ENCODE data around the gene SOS1. TPM values are rescaled to one million over a fixed set of nuclear protein-coding genes. Genes with fewer than 3 reads are reported as not detected.

The SOS1 gene
- total and polyA plus RNA-seq, 2 donors (not counting 3 experiments of a cell fraction or from before 2014, with no cell fraction given): 22.2 to 32.5 TPM

- Histone ChIP-seq H3K27ac (ENCODE audit: insufficient read depth, low read depth, low read length) (no peak overlapping the region), H3K4me2 (ENCODE audit: insufficient read depth, low read length) (no peak overlapping the region), H3K9me3 (replicated peaks; ENCODE audit: control insufficient read depth, insufficient read depth, low read length) (no peaks in the 10 kb centered on the region), H3K9me1 (replicated peaks; ENCODE audit: control insufficient read depth, extremely low read depth, insufficient read depth, low read length) (no peaks in the 10 kb centered on the region), H2AFZ (ENCODE audit: low read depth, low read length) (no peak overlapping the region), H3K4me1 (ENCODE audit: control insufficient read depth, extremely low read depth, insufficient read depth, low read length) (peaks cover 10% of the 10 kb centered on the region), H3K27me3 (ENCODE audit: control insufficient read depth in 2 of 2, insufficient read depth in 2 of 2, low read length in 2 of 2) (no peaks in the 10 kb centered on the region), H3K79me2 (ENCODE audit: control insufficient read depth, insufficient read depth, low read length) (peaks cover 86% of the 10 kb centered on the region), H3K36me3 (ENCODE audit: control insufficient read depth in 2 of 2, extremely low read depth in 1 of 2, insufficient read depth in 2 of 2, low read length in 2 of 2) (peaks cover 0 to 2% of the 10 kb centered on the region in 2 experiments), H4K20me1 (replicated peaks; ENCODE audit: control insufficient read depth, extremely low read depth, insufficient read depth, low read length) (no peaks in the 10 kb centered on the region), H3K9ac (replicated peaks; ENCODE audit: extremely low read depth, insufficient read depth, low read length) (no peak overlapping the region), H3K4me3 (replicated peaks in 1 of 3; ENCODE audit: insufficient read depth in 1 of 3, low read depth in 1 of 3, low read length in 3 of 3) (no peak overlapping the region)
- ChIA-PET POLR2A (no interaction called here), CTCF (interaction anchor here (0.7 kb wide), 1 partner anchor 10 kb away, joined by 3 read pairs; no protein-coding TSS in a partner anchor)
- intact Hi-C loops (cut with micrococcal nuclease) (no loop called here), dilution Hi-C loops (cut with MboI; ENCODE audit: extremely low pct_ligation_motif_present, low sequenced_read_pairs) (no loop called here)
- BruUV-seq (replicated peaks): no TSS peak
- DNase-seq (ENCODE audit: low read depth, low spot score): no peak
- FAIRE-seq: no peak
- TF ChIP-seq GATA2 (IDR thresholded peaks at IDR 0.05; ENCODE audit: insufficient read depth, insufficient read length, low read depth, low read length) (no peak), EZH2 (IDR thresholded peaks at IDR 0.05; ENCODE audit: borderline replicate concordance, low read depth, low read length, severe bottlenecking) (no peak), CTCF (IDR thresholded peaks at IDR 0.05; ENCODE audit: extremely low read depth in 1 of 2, insufficient read depth in 1 of 2, low read depth in 1 of 2, low read length in 2 of 2) (no peak), FOS (IDR thresholded peaks at IDR 0.05; ENCODE audit: borderline replicate concordance, insufficient read depth, low read length) (no peak), POLR2AphosphoS5 (IDR thresholded peaks at IDR 0.05; ENCODE audit: insufficient read depth, low read depth, low read length) (no peak), MAX (IDR thresholded peaks at IDR 0.05; ENCODE audit: insufficient read depth, insufficient read length) (no peak), POLR2A (IDR thresholded peaks at IDR 0.05; ENCODE audit: low read depth, low read length) (no peak), JUN (IDR thresholded peaks at IDR 0.05; ENCODE audit: borderline replicate concordance, insufficient read depth, insufficient read length, low read depth) (no peak), MYC (IDR thresholded peaks at IDR 0.05; ENCODE audit: low read depth, low read length) (no peak)
Measured at GRCh38 chr2:39114771-39115170, 6.1 kb downstream of the SOS1 start.
